Tibial artery (tissue), 4 donors: ENCODE measurements around the gene GLCE.
"Not testable (repeated sequence)": the region's sequence is repeated elsewhere in the genome, so short reads cannot be mapped to it uniquely, and the experiment has no call there.

ENCODE experiments used
- DNase-seq, 2 donors: peaks; one replicate each; pipeline ENCODE4 v3.0.0-alpha.2; 2019
- H3K27ac ChIP-seq, 2 donors: fragments of 200-600 bp; sonication (generic) in 1 of 2; 1 replicate in 1 of 2; 2 replicates in 1 of 2; pipeline ENCODE4 v1.5.1; 2018 to 2019; ENCODE audit warnings: mild to moderate bottlenecking in 1 of 2
- H3K27me3 ChIP-seq, 2 donors: fragments of 200-600 bp; sonication (generic) in 1 of 2; one replicate each; pipeline versions ENCODE4 v1.5.1 to v1.6.0; 2016 to 2019
- H3K36me3 ChIP-seq, 3 donors: fragments of 200-600 bp; sonication (generic) in 2 of 3; one replicate each; pipeline ENCODE4 v1.5.1; 2016 to 2019; ENCODE audit warnings: mild to moderate bottlenecking in 2 of 3
- H3K4me1 ChIP-seq, 4 donors: fragments of 200-600 bp; sonication (generic) in 2 of 4; 1 replicate in 3 of 4; 2 replicates in 1 of 4; pipeline ENCODE4 v1.5.1; 2016 to 2019
- H3K4me3 ChIP-seq, 2 donors: fragments of 200-600 bp; sonication (generic) in 1 of 2; 1 replicate in 1 of 2; 2 replicates in 1 of 2; pipeline ENCODE4 v1.5.1; 2018 to 2019; ENCODE audit warnings: mild to moderate bottlenecking in 2 of 2
- H3K9me3 ChIP-seq, 3 donors: fragments of 200-600 bp; sonication (generic) in 1 of 3; one replicate each; pipeline ENCODE4 v1.5.1; 2016 to 2019
- CTCF ChIP-seq, 2 experiments: fragments of 200-600 bp in 1 of 2; fragments of 450-650 bp in 1 of 2; IDR thresholded peaks; one replicate each; pipeline ENCODE4 v1.5.1; 2017 to 2019; ENCODE audit warnings: antibody characterized with exemption in 2 of 2, mild to moderate bottlenecking in 1 of 2, moderate library complexity in 1 of 2
- intact Hi-C: fragments of 100-400 bp; cut with DNase I; formaldehyde crosslinking; loops from one replicate; pipeline ENCODE4 v1.15.0; 2023; ENCODE audit warnings: low total_unique reads

The GLCE gene

DNA sequence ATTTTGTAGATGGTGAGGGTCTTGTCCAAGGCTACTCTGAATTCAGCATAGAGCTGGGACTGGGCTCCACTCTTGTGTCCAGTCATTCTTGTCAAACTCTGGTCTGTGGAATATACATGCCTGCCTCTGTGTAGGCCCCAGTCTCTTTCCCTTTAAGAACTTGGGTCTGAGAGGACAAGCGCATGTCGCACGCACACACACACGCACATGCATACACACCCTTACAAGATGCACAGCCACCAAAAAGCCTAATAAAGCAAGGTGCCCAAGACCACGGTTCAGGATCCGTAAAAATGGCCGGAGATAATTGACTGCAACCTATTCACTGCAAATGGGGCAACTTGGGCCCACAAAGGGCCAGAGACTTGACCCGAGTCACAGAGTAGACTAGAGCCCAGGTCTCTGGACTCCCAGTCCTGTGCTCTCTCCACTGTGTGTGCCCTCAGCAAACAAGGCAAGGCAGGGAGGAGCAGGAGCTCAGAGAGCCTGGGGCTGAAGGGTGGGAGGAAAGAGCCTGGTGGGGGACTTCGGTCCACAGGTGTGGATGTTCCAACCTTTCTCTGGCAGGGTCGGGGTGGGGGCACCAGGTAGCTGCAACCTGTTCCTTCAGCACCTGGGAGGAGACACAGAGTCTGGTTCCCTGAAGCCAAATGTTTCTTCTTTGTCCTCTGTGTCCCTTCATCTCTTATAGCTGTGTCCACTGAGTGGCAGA, 137.4 kb downstream of the GLCE start:
- no peak for TF ChIP-seq CTCF (IDR thresholded peaks at IDR 0.05)
- peaks cover 0 to 18% (median 12%) of the 10 kb centered on the region in 4 donors for H3K4me1 ChIP-seq
- intact Hi-C loops = no loop called here
- no peak overlapping the region for H3K4me3 ChIP-seq
- H3K27ac ChIP-seq = no peak overlapping the region
- no peaks in the 10 kb centered on the region for H3K9me3 ChIP-seq
- DNase-seq = peak in 1 of 2 donors; percentile 51
- H3K27me3 ChIP-seq = peaks cover 0 to 53% of the 10 kb centered on the region in 2 donors
- no peaks in the 10 kb centered on the region for H3K36me3 ChIP-seq

DNA sequence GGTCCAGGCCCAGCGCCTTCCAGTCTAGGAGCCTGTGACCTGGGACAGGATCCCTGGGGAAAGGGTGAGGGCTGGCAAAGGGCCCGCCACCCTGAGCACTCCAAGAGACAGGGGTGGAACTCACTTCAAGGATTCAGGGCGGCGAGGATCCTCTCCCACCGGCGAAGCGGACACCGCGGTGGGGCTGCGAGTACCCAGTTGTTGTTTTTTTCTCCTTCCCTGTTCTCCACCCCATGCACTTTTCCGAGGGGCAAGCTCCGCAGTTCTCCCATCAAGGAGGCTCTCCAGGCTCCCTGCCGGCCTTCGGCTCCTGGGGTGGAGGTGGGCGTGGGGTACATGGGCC, 137.9 kb downstream of the GLCE start:
- Histone ChIP-seq H3K27ac (no peak overlapping the region), H3K27me3 (peaks cover 0 to 57% of the 10 kb centered on the region in 2 donors), H3K4me1 (peaks cover 0 to 18% (median 12%) of the 10 kb centered on the region in 4 donors), H3K36me3 (no peaks in the 10 kb centered on the region), H3K4me3 (peak overlapping the region; percentile 40 to 55), H3K9me3 (no peaks in the 10 kb centered on the region)
- peak in 1 of 2 donors; percentile 38 for DNase-seq
- intact Hi-C loops = no loop called here
- TF ChIP-seq CTCF (IDR thresholded peaks at IDR 0.05) = no peak

GRCh38 chr15:69298697-69299441, 138.4 kb downstream of the GLCE start, which contains the start of gene PAQR5:
Gene PAQR5 (plus strand): TSS chr15:69298912. CDS start chr15:69360081, 61,169 bp downstream.
- no peaks in the 10 kb centered on the region for H3K36me3 ChIP-seq
- H3K4me1 ChIP-seq = peaks cover 0 to 18% (median 12%) of the 10 kb centered on the region in 4 donors
- no peaks in the 10 kb centered on the region for H3K9me3 ChIP-seq
- no peak for TF ChIP-seq CTCF (IDR thresholded peaks at IDR 0.05)
- peaks cover 0 to 60% of the 10 kb centered on the region in 2 donors for H3K27me3 ChIP-seq
- H3K4me3 ChIP-seq = peak within 1 kb of the TSS; percentile 40 to 55
- intact Hi-C loops = no loop called here
- DNase-seq = peak in 1 of 2 donors; percentile 61
- no peak within 1 kb of the TSS for H3K27ac ChIP-seq

GRCh38 chr15:69299451-69299886, 139.0 kb downstream of the GLCE start:
- intact Hi-C loops = no loop called here
- Histone ChIP-seq H3K27me3 (peaks cover 0 to 60% of the 10 kb centered on the region in 2 donors), H3K4me3 (peak overlapping the region; percentile 40 to 55), H3K9me3 (no peaks in the 10 kb centered on the region), H3K36me3 (no peaks in the 10 kb centered on the region), H3K27ac (no peak overlapping the region), H3K4me1 (peaks cover 0 to 18% (median 12%) of the 10 kb centered on the region in 4 donors)
- peak in 1 of 2 donors; percentile 33 for DNase-seq
- no peak for TF ChIP-seq CTCF (IDR thresholded peaks at IDR 0.05)

DNA sequence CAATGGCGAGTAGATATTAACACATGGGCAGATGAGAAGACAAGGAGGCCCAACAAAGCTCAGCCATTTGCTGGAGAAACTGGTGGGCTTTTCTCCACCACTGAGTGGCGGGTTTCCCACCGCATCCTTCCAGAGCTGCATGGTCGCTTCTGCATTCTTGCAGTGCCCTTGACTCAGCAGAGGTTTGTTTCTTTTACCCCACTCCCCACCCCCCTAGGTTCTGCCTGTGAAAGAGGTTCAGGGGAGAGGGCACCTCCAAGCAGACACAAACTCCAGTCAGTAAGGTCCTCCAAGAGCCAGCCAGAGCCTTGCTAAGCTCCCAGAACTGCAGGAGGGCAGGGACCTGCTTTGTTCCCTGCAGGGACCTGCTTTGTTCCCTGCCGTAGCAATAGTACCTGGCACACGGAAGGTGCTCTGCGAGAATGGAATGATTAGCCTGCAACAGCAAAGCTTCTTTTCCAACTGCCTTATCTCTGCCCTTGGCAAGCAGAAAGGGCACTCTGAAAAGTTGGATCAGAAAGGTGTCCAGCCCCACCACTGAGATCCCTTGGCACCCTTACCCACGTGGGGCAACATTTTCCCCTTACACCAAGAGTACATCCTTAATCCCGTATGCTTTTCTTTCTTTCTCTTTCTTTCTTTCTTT, 139.6 kb downstream of the GLCE start:
- no peak for TF ChIP-seq CTCF (IDR thresholded peaks at IDR 0.05)
- Histone ChIP-seq H3K9me3 (no peaks in the 10 kb centered on the region), H3K27ac (no peak overlapping the region), H3K4me1 (peaks cover 0 to 18% (median 12%) of the 10 kb centered on the region in 4 donors), H3K4me3 (no peak overlapping the region), H3K27me3 (peaks cover 0 to 60% of the 10 kb centered on the region in 2 donors), H3K36me3 (no peaks in the 10 kb centered on the region)
- intact Hi-C loops = no loop called here
- peak in 1 of 2 donors; percentile 11 for DNase-seq

DNA sequence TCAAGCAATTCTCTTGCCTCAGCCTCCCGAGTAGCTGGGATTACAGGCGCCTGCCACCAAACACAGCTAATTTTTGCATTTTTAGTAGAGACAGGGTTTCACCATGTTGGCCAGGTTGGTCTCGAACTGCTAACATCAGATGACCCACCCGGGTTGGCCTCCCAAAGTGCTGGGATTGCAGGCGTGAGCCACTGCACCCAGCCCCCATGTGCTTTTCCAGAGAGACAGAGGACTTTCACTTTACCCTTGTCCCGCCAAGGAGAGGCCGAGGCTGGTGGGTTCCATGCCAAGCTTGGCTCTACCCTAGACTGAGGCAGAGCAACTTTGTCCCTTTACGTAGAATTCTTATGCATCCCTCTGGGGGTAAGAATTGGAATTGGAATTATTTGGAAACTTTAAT, 140.7 kb downstream of the GLCE start:
- H3K27ac ChIP-seq, H3K9me3 ChIP-seq, DNase-seq, intact Hi-C loops, H3K4me3 ChIP-seq, H3K36me3 ChIP-seq: not testable (repeated sequence)
- Histone ChIP-seq H3K27me3 (peaks cover 0 to 60% of the 10 kb centered on the region in 2 donors), H3K4me1 (peaks cover 0 to 18% (median 12%) of the 10 kb centered on the region in 4 donors)

GRCh38 chr15:69302087-69302486, 141.7 kb downstream of the GLCE start:
- H3K4me3 ChIP-seq, H3K27ac ChIP-seq, H3K36me3 ChIP-seq, intact Hi-C loops, H3K9me3 ChIP-seq, DNase-seq: not testable (repeated sequence)
- H3K27me3 ChIP-seq = peaks cover 0 to 53% of the 10 kb centered on the region in 2 donors
- peaks cover 0 to 18% (median 12%) of the 10 kb centered on the region in 4 donors for H3K4me1 ChIP-seq
